Measurements from ENCODE around the gene ROR2. TPM values are rescaled to one million over a fixed set of nuclear protein-coding genes. Genes with fewer than 3 reads are reported as not detected.

The ROR2 gene
- total and polyA plus RNA-seq, 4 donors: 2.7 to 32.3 (median 9.2) TPM

DNA sequence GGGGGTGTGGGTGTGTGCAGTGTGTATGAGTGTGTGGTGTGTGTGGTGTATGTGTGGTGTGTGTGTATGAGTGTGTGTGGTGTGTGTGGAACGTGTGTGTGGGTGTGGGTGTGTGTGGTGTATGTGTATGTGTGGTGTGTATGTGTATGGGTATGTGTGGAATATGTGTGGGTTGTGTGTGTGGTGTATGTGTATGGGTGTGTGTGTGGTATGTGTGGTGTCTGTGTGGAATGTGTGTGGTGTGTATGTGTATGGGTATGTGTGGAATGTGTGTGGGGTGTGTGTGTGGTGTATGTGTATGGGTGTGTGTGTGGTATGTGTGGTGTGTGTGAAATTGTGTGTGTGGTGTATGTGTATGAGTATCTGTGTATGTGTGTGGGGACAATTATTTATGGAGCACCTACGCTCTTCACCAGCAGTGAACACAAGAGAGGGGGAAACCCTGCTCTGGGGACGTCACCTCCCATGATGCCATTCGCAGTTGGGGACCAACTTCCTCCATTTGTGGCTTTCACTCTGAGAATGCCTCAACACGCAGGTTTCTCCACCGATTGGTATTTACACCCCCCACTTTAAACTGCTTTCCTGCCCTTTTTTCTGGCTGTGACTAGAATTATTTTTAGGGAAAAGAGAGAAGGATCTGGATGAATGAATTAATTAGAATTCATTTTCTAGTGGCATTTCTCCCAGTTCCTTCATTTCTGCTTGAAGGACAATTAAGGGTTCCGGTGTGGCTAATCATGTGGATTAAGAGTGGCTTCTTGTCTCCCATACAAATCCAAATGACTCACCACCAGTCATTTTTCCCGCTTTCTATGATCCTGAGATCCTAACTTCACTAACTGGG lies 238.1 kb downstream of the ROR2 start:
- H3K9me3 ChIP-seq (ENCODE audit: control insufficient read depth in 4 of 4, insufficient read depth in 3 of 4, low read length in 3 of 4): peaks cover 0 to 6% (median under 1%) of the 10 kb centered on the region in 4 donors
- no peak overlapping the region for H3K27ac ChIP-seq (ENCODE audit: low read depth in 1 of 2, low read length in 1 of 2)
- TF ChIP-seq, protein P1, sequence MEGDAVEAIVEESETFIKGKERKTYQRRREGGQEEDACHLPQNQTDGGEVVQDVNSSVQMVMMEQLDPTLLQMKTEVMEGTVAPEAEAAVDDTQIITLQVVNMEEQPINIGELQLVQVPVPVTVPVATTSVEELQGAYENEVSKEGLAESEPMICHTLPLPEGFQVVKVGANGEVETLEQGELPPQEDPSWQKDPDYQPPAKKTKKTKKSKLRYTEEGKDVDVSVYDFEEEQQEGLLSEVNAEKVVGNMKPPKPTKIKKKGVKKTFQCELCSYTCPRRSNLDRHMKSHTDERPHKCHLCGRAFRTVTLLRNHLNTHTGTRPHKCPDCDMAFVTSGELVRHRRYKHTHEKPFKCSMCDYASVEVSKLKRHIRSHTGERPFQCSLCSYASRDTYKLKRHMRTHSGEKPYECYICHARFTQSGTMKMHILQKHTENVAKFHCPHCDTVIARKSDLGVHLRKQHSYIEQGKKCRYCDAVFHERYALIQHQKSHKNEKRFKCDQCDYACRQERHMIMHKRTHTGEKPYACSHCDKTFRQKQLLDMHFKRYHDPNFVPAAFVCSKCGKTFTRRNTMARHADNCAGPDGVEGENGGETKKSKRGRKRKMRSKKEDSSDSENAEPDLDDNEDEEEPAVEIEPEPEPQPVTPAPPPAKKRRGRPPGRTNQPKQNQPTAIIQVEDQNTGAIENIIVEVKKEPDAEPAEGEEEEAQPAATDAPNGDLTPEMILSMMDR (IDR thresholded peaks at IDR 0.05; ENCODE audit: control extremely low read depth, extremely low read depth): no peak
- 55% methylated on average over 8 of the region's 8 CpGs for WGBS, 2 donors
- no peak overlapping the region for H3K4me3 ChIP-seq
- peaks cover 0 to 11% (median 0%) of the 10 kb centered on the region in 4 donors for H3K36me3 ChIP-seq (ENCODE audit: control insufficient read depth in 4 of 4, insufficient read depth in 4 of 4, low read length in 4 of 4)
- H3K4me1 ChIP-seq (ENCODE audit: control insufficient read depth in 5 of 5, insufficient read depth in 5 of 5, low read length in 5 of 5): peaks cover 0 to 4% (median 0%) of the 10 kb centered on the region in 5 donors
- H3K9ac ChIP-seq (ENCODE audit: insufficient read depth in 1 of 2, low read length in 2 of 2): no peak overlapping the region
- no peaks in the 10 kb centered on the region for H3K27me3 ChIP-seq (ENCODE audit: control insufficient read depth in 3 of 3, insufficient read depth in 3 of 3, low read length in 2 of 3)
- ATAC-seq (ENCODE audit: insufficient read depth, low FRiP score) (no peak), DNase-seq (peak in 1 of 3 donors; percentile 11)

DNA sequence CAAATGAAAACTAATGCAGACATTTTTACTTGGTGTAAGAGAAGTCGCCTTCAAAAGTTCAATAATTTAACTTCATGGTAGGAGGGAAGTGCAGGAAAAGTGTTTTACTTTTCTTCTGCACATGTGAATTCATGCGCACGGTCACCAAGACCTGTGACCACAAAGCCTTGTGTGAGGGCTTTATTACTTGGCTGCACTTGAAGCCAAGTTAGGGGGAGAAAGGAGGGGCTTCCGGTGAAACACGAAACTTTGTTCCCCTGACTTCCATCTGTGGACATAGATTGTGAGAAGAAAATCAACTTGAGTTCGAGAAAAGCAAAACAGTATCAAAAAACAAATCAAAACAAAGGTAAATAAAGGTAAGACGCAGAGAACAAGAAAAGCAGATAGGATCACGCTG lies 239.9 kb downstream of the ROR2 start:
- H3K9ac ChIP-seq (ENCODE audit: insufficient read depth in 1 of 2, low read length in 2 of 2): no peak overlapping the region
- H3K36me3 ChIP-seq (ENCODE audit: control insufficient read depth in 4 of 4, insufficient read depth in 4 of 4, low read length in 4 of 4): peaks cover 0 to 11% (median 0%) of the 10 kb centered on the region in 4 donors
- peaks cover 0 to 16% (median 8%) of the 10 kb centered on the region in 4 donors for H3K9me3 ChIP-seq (ENCODE audit: control insufficient read depth in 4 of 4, insufficient read depth in 3 of 4, low read length in 3 of 4)
- no peak overlapping the region for H3K4me3 ChIP-seq
- H3K27ac ChIP-seq (ENCODE audit: low read depth in 1 of 2, low read length in 1 of 2): no peak overlapping the region
- no peaks in the 10 kb centered on the region for H3K27me3 ChIP-seq (ENCODE audit: control insufficient read depth in 3 of 3, insufficient read depth in 3 of 3, low read length in 2 of 3)
- WGBS, 2 donors: 59 to 66% methylated on average over 8 of the region's 8 CpGs
- ATAC-seq (ENCODE audit: insufficient read depth, low FRiP score) (no peak), DNase-seq (peak in 1 of 3 donors; percentile 17)
- TF ChIP-seq, protein P1 (IDR thresholded peaks at IDR 0.05; ENCODE audit: control extremely low read depth, extremely low read depth): no peak
- peaks cover 0 to 4% (median 0%) of the 10 kb centered on the region in 5 donors for H3K4me1 ChIP-seq (ENCODE audit: control insufficient read depth in 5 of 5, insufficient read depth in 5 of 5, low read length in 5 of 5)

- peaks cover 0 to 16% (median 7%) of the 10 kb centered on the region in 4 donors for H3K9me3 ChIP-seq (ENCODE audit: control insufficient read depth in 4 of 4, insufficient read depth in 3 of 4, low read length in 3 of 4)
- no peak overlapping the region for H3K9ac ChIP-seq (ENCODE audit: insufficient read depth in 1 of 2, low read length in 2 of 2)
- H3K27me3 ChIP-seq (ENCODE audit: control insufficient read depth in 3 of 3, insufficient read depth in 3 of 3, low read length in 2 of 3): no peaks in the 10 kb centered on the region
- H3K27ac ChIP-seq (ENCODE audit: low read depth in 1 of 2, low read length in 1 of 2): no peak overlapping the region
- 92 to 100% methylated on average over 1 of the region's 1 CpG for WGBS, 2 donors
- no peak for ATAC-seq (ENCODE audit: insufficient read depth, low FRiP score)
- no peak overlapping the region for H3K4me3 ChIP-seq
- TF ChIP-seq, protein P1 (IDR thresholded peaks at IDR 0.05; ENCODE audit: control extremely low read depth, extremely low read depth): no peak
- no peak for DNase-seq
- no peaks in the 10 kb centered on the region for H3K4me1 ChIP-seq (ENCODE audit: control insufficient read depth in 5 of 5, insufficient read depth in 5 of 5, low read length in 5 of 5)
- H3K36me3 ChIP-seq (ENCODE audit: control insufficient read depth in 4 of 4, insufficient read depth in 4 of 4, low read length in 4 of 4): no peaks in the 10 kb centered on the region
Measured at GRCh38 chr9:91705386-91705785, 244.6 kb downstream of the ROR2 start.

Measured in lung (tissue), 12 donors.